HG02798 (cell line): ENCODE results near the gene AP1G1.
A peak's percentile ranks its signal among the peaks of the same experiment; 100 is the strongest.
"Not testable (repeated sequence)": the region's sequence is repeated elsewhere in the genome, so short reads cannot be mapped to it uniquely, and the experiment has no call there.

Experiments used
- ATAC-seq: cut with Tn5 transposase; IDR thresholded peaks from one replicate; pipeline ENCODE4 v1.9.1; 2021; ENCODE audit warnings: mild to moderate bottlenecking; ENCODE audit not compliant: unreplicated experiment, poor library complexity

AP1G1 gene

DNA sequence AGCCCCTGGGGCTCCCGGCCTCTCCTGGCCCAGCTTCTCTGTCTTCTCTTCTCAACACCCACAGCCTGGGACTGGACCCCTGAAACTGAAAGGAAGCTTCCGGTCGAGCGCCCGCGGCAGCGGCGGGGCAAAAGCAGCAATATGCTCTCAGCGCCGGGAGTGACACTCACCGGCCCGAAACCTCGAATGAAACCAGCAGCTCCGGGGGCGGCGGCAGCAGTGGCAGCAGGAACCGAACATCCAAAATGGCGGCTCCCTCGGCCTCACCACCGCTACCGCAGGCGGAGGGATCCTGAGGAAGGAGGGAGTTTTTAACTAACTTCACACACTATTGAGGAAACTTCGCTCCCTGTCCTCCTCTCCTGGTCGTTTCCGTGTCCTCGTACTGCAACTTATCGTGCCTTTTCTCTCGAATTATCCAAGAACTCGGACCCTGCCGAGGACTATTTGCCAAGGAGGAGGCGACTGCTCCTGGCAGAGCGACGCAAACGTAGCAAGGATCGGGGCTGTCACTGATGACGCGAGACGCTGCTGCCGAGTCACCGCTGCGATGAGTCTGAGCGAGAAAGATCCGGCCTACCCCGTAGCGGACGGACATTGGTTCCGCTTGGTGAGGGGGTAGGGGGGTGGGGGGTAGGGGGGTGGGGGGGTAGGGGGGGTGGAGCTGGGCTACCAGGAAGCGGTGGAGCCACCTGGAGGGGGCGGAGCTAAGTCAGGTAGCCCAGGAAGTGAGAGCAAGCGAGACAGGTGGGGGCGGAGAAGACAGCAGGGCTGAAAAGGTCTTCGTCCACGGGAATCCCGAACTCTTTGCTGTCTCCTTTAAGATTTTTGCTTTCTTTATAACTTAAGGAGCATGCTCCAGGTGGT, at the start of gene AP1G1:
Gene AP1G1, minus strand, starts transcription at position 242 of the 867 bp plus-strand sequence. CDS start 19,355 bp downstream, outside the sequence.
- ATAC-seq, result peak; percentile 86

DNA sequence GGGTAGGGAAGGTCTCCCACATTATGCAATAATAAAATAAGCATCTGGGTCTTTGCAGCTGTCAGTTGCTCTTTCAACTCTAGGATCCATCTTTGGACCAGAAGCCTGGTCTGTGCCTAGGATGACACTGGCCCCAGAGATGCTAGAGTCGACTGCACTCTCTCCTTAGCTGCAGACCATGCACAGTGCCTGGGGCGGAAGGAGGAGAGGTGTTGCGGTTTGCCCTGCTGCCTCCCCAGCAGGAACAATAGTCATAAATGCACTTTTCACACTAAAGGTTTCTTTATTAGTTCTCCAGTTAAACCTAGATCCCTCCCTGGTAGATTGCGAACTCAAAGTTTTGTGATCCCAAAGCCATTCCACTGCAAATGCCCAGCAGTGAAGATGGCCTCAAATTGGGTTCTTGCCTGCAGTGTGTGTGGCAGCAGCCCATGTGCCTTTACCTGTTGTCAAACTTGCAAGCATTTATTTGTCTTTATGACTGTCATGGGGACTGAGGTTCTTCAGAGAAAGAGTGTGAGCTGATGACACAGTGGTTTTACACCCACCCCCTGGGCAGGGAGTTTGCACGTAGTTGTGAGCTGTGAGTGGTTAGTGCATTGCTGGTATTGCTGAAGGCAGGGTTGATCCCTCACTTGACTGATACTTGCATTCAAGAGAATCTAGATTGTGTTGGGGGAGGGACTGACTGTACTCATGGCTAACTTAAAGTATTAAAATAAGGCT, 47.5 kb upstream of the AP1G1 start:
- no peak for ATAC-seq

DNA sequence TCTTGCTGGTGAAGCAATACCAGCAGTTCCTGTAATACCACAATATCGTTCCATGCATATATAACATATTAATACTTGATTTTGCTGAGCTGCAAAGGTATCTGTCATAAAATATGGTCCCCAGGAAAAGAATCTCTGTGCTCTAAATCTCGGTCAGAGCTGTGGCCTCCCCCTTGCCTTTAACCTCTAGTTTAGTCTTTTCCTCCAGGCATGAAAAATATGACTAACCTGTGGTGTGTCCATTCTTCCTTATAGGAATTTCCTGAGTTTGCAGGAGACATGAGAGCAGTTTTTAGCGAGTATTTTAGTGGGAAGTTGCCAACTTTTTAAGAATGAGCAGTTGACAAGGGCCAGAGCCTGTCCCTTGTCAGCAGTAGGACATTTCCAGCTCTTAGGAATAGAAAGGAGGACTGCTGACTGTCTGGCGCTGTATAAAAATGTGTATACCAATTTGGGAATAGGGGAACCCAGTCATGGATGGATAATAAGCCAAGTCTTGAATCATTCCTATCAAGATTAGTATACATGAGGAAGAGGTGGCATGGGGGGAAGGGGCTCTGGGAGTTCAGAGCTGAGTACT, 45.8 kb upstream of the AP1G1 start:
- no peak for ATAC-seq

DNA sequence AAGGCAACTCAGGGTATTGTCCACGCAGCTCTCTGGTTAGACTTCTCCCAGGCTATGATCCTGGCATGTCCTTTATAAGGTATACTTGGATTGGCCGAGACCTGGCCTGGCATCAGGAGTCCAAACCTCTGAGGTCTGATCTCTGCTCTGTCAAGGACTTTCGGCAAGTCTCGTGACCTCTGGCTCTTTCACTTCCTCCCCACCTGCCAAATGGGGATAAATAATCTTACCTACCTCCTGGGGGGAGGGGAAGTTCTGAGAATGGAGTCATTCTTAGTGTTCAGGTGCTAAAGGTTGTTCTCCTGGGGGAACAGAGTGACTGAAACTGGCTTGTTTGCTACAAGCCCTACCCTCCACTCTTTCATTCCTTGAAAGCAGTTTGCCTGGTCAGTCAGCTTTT, 44.8 kb upstream of the AP1G1 start:
- peak; percentile 67 for ATAC-seq

DNA sequence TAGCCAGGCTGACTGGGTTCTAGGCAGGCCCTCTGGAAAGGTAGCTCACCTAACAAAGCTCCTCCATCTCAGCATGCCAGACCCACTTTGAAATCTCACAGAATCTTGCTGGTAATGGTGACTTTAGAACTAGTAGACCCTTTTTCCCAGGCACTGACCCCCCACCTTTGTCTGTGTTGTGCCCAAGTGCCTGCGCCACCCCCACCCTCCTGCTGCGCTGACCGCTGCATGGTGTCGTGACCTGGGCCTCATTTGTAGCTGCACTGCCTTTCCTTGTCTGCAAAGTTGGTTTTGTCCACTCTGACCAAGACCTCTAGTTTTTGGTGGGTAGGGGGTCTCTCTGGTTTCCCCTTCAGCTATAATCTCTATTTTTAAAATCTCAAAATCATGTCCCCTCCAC, 43.9 kb upstream of the AP1G1 start:
- ATAC-seq, result no peak

DNA sequence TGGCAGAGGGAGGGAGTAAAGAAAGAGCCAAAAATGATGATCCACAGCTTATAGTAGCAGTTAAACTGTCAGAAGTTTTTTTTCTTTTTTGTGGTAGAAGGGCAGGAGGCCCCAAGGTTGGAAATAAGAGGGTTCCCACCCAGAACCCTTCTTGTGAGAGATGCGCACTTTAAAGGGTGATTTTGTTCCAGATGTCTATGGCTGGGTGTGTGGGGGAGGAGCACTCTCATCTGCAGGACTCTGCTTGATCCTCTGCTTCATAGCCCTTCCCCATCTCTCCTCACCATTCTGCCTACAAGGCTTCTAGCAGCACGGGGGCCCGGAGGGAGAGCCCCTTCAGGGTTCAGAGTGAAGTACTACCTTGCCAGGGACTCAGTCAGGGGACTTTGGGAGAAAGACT, 43.5 kb upstream of the AP1G1 start:
- ATAC-seq, result no peak

DNA sequence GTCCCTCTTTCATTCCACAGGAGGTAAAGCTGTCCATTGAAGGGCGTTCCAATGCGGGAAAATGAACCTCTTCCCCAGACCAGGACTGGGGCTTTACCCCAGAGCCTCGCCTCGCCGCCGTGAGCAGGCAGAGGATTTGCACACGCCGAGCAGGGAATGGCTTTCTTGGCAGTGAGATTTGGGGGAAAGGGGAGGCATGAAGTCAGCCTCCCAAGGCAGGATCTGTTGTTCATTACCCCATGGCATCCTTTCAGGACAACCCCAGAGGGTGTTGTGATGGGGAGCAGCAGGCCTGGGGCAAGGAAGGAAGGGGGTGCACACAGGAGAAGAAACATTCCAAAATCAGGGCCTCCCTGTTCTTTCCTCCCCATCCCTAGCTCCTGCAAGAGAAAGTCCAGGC, 43.1 kb upstream of the AP1G1 start:
- no peak for ATAC-seq

DNA sequence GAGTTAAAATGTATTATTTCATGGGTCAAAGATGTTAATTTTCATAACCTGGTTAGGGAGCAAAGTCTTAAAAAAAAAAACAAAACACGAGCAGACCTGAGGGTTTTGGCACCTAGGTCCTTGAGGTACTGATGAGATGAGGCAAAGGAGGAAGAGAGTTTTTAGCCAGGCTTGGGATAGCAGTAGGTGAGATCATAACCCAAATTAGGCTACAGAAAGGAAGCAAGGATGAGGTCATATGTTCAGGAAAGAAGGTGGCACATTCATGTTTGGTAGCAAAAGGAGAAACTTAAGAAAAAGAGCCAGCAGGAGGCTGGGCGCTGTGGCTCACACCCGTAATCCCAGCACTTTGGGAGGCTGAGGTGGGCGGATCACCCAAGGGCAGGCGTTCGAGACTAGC, 40.0 kb upstream of the AP1G1 start:
- no peak for ATAC-seq

DNA sequence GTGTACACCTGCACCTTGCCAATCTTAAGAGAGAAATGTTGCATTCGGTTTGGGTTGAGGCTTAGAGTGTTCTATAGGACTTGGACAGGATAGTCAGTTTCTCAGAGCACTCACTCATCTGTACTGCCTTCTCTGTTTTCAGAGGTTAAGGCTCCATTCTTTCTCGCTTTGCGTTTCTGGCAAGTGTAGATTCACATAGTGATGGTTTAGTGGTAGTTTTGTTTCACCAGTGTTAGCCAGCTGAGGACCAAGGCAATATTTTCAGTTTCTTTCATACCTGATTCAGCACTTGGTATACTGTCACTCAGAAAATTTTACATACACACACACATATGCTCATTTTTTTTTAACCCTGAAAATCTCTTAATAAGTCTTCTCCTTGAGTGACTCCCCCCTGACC, 38.5 kb upstream of the AP1G1 start:
- ATAC-seq, result no peak

DNA sequence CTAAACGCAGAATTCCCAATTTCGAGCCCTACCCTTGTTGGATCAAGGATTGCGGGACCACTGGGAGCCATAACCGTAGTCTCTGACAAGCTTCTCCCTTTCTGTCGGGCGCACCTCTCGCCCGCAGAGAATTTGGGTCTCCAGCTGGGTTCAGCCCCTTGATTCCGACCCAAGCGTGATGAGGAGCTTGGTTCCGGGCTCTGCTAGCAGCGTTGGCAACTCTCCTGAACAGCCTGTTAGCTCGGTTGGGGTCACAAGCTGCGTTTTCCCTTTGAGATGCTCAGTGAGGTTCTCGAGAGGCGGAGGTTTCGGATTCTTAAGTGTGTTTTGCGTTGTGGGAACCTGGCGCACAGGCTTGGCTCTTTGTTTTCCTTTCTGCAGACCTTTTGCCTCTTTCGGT, 37.8 kb upstream of the AP1G1 start:
- no peak for ATAC-seq

DNA sequence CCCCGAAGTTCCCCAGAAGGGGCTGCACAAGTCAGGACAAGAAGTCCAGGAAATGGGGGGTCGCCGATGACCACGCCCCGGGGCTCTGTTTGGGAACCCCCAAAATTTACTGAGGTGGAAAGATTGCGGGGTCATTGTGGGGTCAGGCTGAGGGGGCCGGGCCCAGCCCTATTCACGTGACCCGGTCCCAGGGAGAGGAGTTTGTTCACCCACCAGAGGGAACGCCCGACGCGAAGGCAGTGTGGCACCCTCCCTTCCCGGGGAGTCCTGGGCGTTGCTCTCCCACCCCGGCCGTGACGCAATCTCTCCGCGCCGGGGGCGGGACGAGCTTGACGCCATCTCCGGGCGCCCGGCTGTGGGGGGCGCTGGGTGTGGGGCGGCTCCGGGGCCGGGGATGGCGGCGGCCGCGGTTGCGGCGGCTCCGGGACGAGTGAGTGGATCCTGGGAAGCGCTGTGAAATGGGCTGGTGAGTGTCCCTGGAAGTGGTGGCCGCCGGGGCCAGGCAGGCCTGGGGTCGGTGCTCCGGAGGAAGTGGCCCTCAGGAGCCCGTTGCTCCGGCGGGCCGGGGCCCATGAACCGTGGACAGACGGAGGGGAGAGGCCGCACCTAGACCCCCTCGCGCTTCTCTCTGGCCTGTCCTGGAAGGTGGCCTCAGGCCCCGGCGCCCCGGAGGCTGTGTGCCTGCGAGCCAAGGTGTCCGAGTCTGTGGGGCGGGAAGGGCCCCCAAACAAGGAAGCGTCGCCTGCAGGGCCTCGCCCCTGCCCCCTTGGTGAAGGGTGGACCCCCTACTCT, 37.2 kb upstream of the AP1G1 start, which contains the start of gene ATXN1L:
Gene ATXN1L, plus strand, starts transcription at position 338 of the 792 bp plus-strand sequence. CDS start 3,765 bp downstream, outside the sequence.
- ATAC-seq, result peak; percentile 80

DNA sequence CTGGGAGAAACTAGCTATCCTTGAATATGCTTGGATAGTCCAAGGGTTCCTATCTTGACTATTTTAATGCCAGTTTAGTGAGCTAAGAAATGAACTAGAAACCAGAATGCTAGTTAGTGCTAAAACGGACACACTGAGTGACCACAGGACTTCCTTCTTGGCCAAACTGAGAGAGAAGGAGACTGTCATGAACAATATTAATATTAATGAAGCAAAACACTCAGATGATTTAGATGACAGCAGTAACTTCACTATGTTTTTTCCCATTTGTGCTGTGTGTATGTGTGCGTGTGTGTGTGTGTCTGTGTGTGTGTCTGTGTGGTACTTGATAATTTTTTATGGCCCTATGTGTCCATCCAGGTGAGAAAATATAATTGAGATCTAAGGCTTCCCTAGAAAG, 34.9 kb upstream of the AP1G1 start:
- ATAC-seq, result no peak

DNA sequence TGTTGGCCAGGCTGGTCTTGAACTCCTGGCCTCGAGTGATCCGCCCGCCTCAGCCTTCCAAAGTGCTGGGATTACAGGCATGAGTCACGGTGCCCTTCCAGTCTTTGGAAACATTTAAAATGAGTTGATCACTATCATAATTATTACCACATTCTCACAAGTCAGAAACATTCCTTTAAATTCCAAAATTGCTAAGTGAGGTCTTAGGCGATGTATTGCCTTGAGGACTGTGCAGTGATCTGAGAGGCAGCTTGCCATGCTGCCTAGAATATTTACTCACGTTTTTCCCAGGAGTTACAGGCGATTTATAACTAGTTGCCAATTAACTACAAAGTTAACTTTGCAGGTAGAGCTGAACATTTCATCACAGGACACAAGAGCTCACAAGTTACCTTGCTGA, 31.4 kb upstream of the AP1G1 start:
- no peak for ATAC-seq

DNA sequence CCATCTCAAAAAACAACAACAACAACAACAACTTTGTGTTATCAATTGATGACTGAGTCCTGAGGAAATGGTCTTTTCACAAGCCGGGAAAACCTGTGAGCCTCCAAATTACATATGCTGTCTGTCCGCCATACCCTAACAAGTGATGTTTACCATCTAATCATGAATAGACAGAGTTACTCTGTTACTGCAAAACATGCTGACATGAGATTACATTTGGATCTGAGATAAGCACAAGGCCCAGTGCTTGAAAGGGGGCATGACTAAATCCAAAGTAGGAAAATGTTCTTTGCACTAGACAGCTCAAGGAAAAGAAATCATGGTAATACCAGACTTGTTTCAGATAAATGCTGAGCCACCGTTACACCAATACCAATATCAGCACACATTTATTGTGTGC, 28.5 kb upstream of the AP1G1 start:
- no peak for ATAC-seq

DNA sequence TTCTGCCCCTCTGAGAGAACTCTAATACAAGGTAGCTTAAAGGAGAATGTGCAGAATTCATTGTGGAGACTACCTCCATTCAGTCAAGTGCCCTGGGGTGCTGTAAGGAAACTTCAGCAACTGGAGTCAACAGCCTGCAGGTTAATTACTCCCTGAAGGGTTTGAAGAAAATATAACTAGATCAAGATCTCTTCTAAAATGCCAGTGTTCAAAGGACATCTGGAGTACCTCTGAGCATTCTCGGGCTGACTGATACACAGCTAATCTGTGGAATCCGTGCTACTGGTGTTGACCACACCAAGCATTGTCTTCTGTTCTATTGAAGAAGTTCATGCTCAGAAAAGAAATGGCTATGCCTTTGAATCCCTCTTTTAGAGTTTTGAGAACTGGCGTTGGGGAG, 25.7 kb upstream of the AP1G1 start:
- ATAC-seq, result no peak

DNA sequence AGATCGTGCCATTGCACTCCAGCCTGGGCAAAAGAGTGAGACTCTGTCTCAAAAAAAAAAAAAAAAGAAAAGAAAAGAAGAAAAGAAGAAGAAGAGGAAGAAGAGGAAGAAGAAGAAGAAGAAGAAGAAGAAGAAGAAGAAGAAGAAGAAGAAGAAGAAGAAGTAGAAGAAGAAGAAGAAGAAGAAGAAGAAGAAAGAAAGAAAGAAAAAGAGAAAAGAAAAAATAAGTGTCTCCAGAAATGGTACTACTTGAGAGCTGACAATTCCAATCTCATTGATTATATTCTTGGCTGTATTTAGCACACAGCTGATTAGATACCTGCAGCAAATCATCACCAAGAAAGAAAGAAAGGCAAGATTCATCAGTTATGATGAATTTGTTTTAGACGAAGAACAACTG, 23.5 kb upstream of the AP1G1 start:
- not testable (repeated sequence) for ATAC-seq

DNA sequence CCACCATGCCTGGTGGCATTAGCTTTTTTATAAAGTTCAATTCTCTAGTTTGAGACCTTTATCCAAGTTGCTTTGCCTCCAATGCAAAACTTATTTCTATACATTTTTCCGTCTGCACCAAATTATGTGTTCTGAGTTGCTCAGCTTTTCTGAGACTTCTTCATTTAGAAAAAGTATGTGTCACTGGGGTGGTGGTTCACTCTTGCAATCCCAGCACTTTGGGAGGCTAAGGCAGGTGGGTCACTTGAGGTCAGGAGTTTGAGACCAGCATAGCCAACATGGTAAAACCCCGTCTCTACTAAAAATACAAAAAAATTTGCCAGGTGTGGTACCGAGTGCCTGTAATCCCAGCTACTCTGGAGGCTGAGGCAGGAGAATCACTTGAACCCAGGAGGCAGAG, 23.1 kb upstream of the AP1G1 start:
- ATAC-seq, result not testable (repeated sequence)

DNA sequence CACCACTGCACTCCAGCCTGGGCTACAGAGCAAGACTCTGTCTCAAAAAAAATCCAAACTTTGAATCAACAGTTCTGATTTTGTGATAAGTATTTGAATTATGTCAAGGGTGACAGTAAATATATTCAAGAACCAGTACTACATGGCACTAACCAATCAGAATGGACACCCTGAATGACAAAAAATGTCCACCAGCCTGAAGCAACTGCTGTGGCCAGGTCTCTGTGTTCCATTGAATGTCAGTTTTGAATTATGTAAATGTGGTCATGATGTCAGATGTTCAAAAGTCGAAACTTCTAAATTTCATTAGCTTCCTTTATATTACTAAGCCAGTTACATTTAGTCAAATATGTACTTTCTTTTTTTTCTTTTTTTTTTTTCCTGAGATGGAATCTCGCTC, 21.7 kb upstream of the AP1G1 start:
- no peak for ATAC-seq

DNA sequence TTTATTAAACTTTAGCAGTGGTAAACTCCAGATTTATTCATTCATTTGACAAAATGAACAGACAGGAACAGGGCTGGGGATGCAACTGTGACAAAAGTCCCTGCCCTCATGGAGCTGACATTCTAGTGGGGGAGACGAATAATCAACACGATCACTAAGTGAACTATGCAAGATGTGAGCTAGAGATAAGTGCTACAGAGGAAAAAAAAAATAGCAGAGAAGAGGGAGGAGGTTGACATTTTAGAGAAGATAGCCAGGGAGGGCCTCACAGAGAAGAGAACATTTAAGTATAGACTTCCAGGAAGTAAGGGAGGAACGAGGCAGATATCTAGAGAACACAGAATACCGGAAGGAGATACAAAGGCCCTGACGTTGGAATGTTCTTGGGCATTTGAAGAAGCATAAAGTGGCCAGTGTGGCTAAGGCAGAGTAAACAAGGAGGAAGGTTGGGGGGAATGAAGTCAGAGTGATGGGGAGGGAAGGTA, 17.9 kb upstream of the AP1G1 start:
- no peak for ATAC-seq

DNA sequence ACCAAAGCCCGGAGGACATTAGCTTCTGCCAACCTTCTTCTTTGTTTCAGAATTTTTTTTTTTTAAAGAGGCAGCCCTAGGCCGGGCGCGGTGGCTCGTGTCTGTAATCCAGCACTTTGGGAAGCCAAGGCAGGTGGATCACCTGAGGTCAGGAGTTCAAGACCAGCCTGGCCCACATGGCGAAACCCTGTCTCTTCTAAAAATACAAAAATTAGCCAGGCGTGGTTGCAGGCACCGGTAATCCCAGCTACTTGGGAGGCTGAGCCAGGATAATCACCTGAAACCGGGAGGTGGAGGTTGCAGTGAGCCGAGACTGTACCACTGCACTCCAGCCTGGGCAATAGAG, 8.5 kb upstream of the AP1G1 start:
- peak; percentile 15 for ATAC-seq
